ENCODE data around the gene HDAC4.
A peak's percentile ranks its signal among the peaks of the same experiment; 100 is the strongest.

HDAC4 gene

DNA sequence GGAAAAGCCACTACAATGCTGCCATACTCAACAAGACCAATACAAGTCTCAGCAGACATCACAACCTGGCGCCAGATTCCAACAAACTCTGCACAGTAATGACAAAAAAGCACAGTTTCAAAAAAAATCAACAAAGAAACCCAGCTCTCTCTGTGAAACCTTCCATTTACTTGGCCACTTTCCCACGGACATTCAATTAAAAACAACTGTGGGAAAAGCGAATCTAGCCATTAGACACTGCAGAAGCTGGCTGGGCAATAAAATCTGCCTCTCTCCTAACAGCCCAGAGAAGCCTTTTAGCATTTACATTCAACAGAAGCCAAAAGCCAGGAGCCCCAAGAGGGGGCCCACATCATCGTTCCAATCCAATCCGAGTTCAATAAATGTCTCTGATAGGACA is 128.9 kb downstream of the HDAC4 start:
- DNase-seq = peak in 2 of 56 donors; percentile 30 to 42

GRCh38 chr2:239271471-239271870 is 129.3 kb downstream of the HDAC4 start:
- DNase-seq = no peak

DNA sequence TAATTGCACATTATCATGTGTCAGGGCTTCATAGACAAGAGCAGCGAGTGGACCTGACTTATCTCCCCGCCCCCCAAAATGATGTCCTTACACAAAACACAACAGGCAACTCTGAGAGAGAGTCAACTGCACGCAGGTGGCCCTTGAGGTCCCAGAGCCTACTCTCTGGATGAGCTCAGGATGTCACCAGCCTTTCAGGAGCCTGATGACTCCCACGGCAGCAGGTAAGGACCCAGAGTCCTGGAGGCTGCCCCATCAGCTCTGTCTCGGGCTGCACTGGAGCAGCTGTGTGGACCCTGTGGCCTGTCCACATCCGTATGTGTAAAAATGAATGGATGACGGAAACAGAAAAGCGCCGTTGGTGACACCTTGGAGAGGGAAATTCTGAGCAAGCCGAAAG is 130.9 kb downstream of the HDAC4 start:
- no peak for DNase-seq

DNA sequence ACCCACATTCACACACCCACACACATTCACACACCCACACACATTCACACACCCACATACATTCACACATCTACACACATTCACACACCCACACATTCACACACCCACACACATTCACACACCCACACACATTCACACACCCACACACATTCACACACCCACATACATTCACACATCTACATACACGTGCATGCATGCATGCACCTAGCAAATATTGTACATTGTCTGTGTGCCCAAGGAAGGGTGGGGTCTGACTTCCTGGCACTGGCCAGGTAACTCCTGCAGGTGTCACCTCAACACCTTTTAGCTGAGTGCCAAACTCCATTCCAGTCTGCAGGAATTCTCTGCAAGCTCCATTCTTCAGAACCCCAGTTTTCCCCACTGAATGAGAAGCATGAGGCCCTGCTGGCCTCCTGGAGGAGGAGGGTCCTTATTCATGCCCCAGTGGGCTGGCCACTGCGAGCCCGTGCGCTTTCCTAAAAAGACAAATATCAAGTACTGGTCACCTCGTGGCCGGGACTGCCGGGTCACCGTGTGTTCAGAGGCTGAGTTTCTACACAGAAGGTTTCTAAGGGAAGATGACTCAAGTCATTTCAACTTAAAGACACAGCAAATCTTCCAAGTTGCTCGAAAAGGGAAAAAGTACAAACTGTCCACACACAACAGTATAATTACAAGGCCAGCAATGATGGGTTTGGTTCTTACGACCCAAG is 131.5 kb downstream of the HDAC4 start:
- no peak for DNase-seq

DNA sequence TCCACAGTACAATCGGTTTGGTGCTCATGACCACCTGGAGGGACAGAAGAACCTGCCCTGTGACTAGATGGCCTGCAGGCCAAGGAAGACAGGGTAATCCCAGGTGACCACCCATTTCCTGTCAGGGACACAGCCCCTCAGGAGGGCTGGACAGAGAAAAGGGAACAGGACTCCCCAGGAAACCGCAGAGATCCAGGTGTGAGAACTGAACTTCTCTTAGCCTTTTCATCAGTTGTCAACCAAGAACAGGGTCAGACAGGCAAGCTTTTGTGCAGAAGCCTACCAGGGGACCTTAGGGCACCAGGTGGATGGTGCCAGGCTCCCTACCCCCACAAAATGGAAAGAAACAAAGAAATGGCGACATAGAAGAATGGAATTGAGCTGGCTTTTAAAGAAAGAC is 132.3 kb downstream of the HDAC4 start:
- no peak for DNase-seq

DNA sequence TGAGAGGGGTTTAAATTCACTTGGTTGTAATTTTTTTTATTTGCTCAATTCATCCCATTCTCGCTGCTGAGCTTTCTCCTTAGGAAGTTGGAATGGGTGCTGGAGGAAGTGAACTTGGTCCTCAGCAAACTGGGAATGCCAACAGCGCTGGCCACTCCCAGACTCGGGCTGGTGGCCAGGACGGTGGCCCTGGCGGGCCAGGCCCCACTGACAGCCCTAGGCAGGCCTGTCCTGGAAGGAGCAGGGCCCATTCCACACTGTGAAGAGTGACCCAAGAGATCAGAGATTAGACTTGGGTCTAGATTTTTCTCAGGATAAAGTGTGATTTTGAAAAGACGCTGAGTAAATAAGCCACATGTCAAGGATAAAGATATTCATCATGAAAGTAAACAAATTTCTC is 132.7 kb downstream of the HDAC4 start:
- DNase-seq = peak in 7 of 56 donors; percentile 24 to 64 (median 38)

- peak in 6 of 56 donors; percentile 29 to 57 (median 42) for DNase-seq
Observed at GRCh38 chr2:239267288-239267951, 133.4 kb downstream of the HDAC4 start.

- no peak for DNase-seq
Observed at GRCh38 chr2:239266779-239267287, 134.0 kb downstream of the HDAC4 start.

GRCh38 chr2:239266434-239266766 is 134.4 kb downstream of the HDAC4 start:
- no peak for DNase-seq

- no peak for DNase-seq
Observed at GRCh38 chr2:239265681-239266433, 135.0 kb downstream of the HDAC4 start.

- DNase-seq = no peak
Observed at GRCh38 chr2:239264838-239265651, 135.8 kb downstream of the HDAC4 start.

DNA sequence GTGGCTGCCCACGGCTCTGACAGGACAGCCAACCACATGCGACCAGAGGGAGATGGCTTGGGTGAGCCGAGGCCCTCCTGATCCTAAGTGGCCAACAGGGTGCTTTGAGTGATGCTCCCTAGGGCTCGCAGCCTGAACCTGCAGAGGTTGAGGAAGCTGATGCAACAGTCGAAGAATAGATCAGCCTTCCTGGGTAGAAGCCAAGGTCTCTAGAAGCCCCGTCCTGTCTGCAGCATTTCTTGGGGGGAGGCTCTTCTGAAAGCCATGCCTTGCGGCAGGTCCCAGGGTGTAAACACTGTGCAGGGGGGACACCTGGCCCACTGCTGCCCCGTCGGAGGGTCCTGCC is 136.4 kb downstream of the HDAC4 start:
- DNase-seq = no peak

- peak in 1 of 56 donors; percentile 47 for DNase-seq
Observed at GRCh38 chr2:239263669-239264491, 136.9 kb downstream of the HDAC4 start.

- DNase-seq = no peak
Observed at GRCh38 chr2:239263231-239263630, 137.6 kb downstream of the HDAC4 start.

DNA sequence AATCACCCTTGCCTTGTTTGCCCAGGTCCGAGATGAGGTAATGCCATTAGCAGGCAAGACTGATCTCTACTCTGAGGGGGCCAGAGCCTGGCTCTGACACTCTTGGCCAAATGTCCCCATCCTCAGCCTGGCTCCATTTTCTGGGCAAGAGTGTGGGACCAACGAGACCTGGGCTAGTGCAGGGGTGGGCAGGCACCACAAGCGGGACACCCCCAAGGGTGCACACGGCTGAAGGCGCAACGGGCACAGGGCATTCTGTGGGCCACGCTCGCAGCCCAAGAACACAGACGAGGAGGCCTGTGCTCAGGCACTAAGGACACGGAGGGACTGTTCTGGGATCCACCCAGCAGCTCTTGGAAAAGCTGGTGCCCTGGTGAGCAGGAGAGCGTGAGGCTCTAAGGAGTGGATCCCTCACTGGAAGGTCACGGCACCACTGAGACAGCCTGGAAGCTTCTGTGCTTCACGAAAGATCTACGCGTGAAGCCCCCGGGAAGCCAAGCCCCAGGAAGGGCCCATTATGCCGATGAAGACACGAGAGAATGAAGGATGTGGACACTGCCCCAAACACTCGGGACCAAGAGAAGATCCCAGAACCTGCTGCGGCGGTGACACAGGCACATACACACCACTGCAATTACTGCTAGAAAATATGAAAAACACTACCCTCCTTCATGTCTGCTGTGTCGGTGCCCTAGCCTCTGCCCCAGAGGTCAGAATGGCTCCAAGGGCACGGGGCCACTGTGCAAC is 138.2 kb downstream of the HDAC4 start:
- no peak for DNase-seq

DNA sequence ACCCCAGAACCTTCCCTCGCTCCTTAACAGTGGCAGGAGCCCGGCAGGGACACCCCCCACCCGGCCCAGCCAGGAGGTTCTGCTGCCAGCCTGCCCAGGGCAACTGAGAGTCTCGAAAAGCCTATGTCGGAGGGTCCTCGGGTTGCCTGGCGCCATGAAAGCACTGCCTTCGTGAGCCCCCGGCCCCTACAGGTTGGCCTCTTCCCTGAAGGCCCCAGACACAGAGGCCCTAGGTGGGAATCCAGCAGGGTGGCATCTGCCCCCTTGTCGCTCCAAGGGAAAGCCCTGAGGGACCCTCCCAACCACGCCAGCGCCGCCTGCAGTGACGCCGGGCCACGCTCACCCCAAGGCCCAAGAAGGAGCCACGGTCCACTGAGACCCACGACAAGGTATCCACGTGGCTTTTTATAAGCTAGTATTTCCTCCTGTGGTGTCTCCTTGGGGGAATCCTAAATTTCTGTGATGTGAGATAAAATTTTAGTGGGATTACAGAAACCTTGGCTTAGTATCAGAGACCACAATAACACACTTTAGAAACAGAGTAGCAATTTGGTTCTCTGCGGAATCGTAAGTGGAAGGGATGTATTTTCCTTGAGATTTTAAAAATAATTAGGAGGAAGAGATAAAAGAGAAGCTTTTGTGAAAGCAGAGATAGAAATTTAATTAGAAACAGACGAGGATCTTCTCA is 138.9 kb downstream of the HDAC4 start:
- no peak for DNase-seq

GRCh38 chr2:239261356-239261755 is 139.5 kb downstream of the HDAC4 start:
- no peak for DNase-seq

DNA sequence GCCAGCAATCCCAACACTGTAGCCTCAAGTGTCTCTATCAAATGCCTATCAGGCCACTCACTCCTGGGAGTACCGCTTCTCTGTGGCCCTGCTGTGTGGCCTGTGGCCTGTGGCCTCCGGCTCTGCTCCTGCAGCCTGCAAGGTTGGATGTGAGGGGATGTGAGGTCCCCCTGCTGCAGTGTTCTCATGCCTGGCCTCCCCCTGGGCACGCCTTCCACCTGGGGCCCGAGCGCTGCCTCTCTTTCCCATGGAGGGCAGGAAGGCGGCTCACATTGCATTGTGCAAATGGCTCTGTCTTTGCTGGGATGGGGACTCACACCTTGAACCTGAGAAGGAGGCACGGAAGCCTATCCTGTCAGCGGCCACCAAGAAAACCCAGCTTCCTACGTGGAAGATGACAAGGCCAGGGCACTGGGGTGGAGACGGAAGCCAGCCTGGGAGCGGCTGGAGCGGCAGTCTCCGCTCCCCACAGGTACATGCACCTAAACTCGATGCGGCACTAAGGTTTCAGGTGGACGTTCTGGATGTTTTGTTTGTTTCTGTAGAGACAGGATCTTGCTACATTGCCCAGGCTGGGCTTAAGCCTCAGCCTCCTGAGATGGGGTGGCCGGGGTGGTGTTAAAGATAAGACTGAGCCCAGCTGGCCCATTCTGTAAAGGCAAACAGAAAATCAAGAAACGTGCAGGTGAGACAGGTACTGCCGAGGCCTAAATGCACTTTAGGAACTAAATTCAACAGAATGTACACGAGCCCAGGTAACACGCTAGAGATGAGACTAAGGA is 140.1 kb downstream of the HDAC4 start:
- DNase-seq = no peak

Data from nucleus accumbens (tissue), 56 donors.